ENCODE data around the gene JAZF1. TPM values are rescaled to one million over a fixed set of nuclear protein-coding genes. Genes with fewer than 3 reads are reported as not detected.

Gene JAZF1
- total RNA-seq, 4 donors from 2014 or later, result 12.7 to 19.2 (median 14.7) TPM

GRCh38 chr7:27870595-27870994 is 310.0 kb downstream of the JAZF1 start:
- Histone ChIP-seq H3K4me3 (replicated peaks in 1 of 3) (no peak overlapping the region), H3K27me3 (no peaks in the 10 kb centered on the region), H3K9me3 (no peaks in the 10 kb centered on the region), H3K36me3 (no peaks in the 10 kb centered on the region), H3K4me1 (peaks cover 7 to 15% of the 10 kb centered on the region in 2 donors), H3K27ac (no peak overlapping the region)
- TF ChIP-seq, protein P1, sequence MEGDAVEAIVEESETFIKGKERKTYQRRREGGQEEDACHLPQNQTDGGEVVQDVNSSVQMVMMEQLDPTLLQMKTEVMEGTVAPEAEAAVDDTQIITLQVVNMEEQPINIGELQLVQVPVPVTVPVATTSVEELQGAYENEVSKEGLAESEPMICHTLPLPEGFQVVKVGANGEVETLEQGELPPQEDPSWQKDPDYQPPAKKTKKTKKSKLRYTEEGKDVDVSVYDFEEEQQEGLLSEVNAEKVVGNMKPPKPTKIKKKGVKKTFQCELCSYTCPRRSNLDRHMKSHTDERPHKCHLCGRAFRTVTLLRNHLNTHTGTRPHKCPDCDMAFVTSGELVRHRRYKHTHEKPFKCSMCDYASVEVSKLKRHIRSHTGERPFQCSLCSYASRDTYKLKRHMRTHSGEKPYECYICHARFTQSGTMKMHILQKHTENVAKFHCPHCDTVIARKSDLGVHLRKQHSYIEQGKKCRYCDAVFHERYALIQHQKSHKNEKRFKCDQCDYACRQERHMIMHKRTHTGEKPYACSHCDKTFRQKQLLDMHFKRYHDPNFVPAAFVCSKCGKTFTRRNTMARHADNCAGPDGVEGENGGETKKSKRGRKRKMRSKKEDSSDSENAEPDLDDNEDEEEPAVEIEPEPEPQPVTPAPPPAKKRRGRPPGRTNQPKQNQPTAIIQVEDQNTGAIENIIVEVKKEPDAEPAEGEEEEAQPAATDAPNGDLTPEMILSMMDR (IDR thresholded peaks at IDR 0.05), result no peak
- TF ChIP-seq POLR2A (IDR thresholded peaks at IDR 0.05), result no peak
- intact Hi-C loops (cut with DNase I), result no loop called here
- DNase-seq, result no peak
- 93 to 95% methylated on average over 5 of the region's 5 CpGs for WGBS, 2 donors

GRCh38 chr7:27869056-27869455 is 311.5 kb downstream of the JAZF1 start:
- H3K36me3 ChIP-seq, result no peaks in the 10 kb centered on the region
- 95 to 98% methylated on average over 7 of the region's 7 CpGs for WGBS, 2 donors
- TF ChIP-seq, protein P1 (IDR thresholded peaks at IDR 0.05), result no peak
- TF ChIP-seq POLR2A (IDR thresholded peaks at IDR 0.05), result no peak
- intact Hi-C loops (cut with DNase I), result no loop called here
- no peak for DNase-seq
- no peak overlapping the region for H3K4me3 ChIP-seq (replicated peaks in 1 of 3)
- peaks cover 5 to 6% of the 10 kb centered on the region in 2 donors for H3K4me1 ChIP-seq
- no peaks in the 10 kb centered on the region for H3K27me3 ChIP-seq
- no peaks in the 10 kb centered on the region for H3K9me3 ChIP-seq
- no peak overlapping the region for H3K27ac ChIP-seq

GRCh38 chr7:27868131-27868550 is 312.5 kb downstream of the JAZF1 start:
- Histone ChIP-seq H3K4me3 (replicated peaks in 1 of 3) (no peak overlapping the region), H3K36me3 (no peaks in the 10 kb centered on the region), H3K4me1 (no peaks in the 10 kb centered on the region), H3K9me3 (no peaks in the 10 kb centered on the region), H3K27me3 (no peaks in the 10 kb centered on the region), H3K27ac (no peak overlapping the region)
- no peak for DNase-seq
- TF ChIP-seq, protein P1 (IDR thresholded peaks at IDR 0.05), result no peak
- no peak for TF ChIP-seq POLR2A (IDR thresholded peaks at IDR 0.05)
- intact Hi-C loops (cut with DNase I), result no loop called here
- WGBS, 2 donors, result 93 to 94% methylated on average over 15 of the region's 15 CpGs

- no peaks in the 10 kb centered on the region for H3K27me3 ChIP-seq
- no peak overlapping the region for H3K4me3 ChIP-seq (replicated peaks in 1 of 3)
- no peak overlapping the region for H3K27ac ChIP-seq
- no peak for DNase-seq
- 87 to 88% methylated on average over 17 of the region's 17 CpGs for WGBS, 2 donors
- H3K9me3 ChIP-seq, result no peaks in the 10 kb centered on the region
- H3K36me3 ChIP-seq, result no peaks in the 10 kb centered on the region
- H3K4me1 ChIP-seq, result no peaks in the 10 kb centered on the region
- TF ChIP-seq, protein P1 (IDR thresholded peaks at IDR 0.05), result no peak
- TF ChIP-seq POLR2A (IDR thresholded peaks at IDR 0.05), result no peak
- intact Hi-C loops (cut with DNase I), result no loop called here
Measured at GRCh38 chr7:27866828-27867672, 313.5 kb downstream of the JAZF1 start.

DNA sequence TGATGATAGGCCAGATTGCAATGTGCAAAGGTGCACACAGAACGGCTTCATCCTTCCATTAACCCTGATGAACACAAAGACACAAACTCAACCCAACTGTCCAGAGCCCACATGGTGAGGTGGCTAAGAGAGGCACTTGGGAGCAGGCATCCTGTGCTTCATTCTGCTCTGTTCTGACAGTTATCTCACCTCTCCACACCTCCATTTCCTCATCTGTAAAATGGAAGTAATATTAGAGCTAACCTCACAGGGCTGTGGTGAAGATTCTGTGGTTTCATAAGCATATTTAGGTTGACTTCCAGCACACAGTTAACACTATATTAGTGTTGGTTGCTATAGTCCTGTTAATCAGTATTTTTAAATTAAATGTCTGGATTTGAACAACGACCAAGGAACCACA is 314.3 kb downstream of the JAZF1 start:
- Histone ChIP-seq H3K27ac (no peak overlapping the region), H3K4me3 (replicated peaks in 1 of 3) (no peak overlapping the region), H3K4me1 (no peaks in the 10 kb centered on the region), H3K36me3 (no peaks in the 10 kb centered on the region), H3K9me3 (no peaks in the 10 kb centered on the region), H3K27me3 (no peaks in the 10 kb centered on the region)
- DNase-seq, result no peak
- no peak for TF ChIP-seq POLR2A (IDR thresholded peaks at IDR 0.05)
- TF ChIP-seq, protein P1 (IDR thresholded peaks at IDR 0.05), result no peak
- 67 to 69% methylated on average over 2 of the region's 2 CpGs for WGBS, 2 donors
- intact Hi-C loops (cut with DNase I), result no loop called here
